GM08714 (cell line): ENCODE measurements around the gene BUD13.

Experiments used
- H3K4me3 ChIP-seq: fragments of 200-500 bp; sonication (Bioruptor generic); 2 replicates; pipeline ENCODE4 v1.5.1; 2014; ENCODE audit warnings: mild to moderate bottlenecking, low read length, inconsistent platforms
- ZNF274 ChIP-seq: IDR thresholded peaks from 2 replicates; pipeline ENCODE4 v1.6.1; 2012; ENCODE audit warnings: mild to moderate bottlenecking, low read depth, low read length

Gene BUD13

DNA sequence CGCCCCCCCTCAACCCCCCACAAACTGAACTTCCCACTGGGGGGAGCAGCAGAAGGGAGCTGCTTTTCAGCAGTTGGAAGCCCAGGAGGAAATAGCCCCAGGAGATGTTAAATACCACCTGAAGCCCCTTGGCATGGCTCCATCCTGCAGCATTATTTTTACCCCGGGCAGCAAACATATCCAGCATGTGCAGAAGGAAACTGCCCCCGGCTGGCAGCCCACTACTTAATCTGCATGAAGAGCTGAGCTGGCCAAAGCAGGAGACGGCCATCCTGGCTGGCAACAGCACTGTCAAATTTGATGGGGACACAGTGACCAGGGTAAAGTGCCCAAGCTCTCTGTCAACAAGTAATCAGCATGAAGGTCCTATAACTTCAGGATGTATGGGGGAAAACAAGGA, 32.0 kb downstream of the BUD13 start:
- TF ChIP-seq ZNF274, result no peak
- no peak overlapping the region for H3K4me3 ChIP-seq

DNA sequence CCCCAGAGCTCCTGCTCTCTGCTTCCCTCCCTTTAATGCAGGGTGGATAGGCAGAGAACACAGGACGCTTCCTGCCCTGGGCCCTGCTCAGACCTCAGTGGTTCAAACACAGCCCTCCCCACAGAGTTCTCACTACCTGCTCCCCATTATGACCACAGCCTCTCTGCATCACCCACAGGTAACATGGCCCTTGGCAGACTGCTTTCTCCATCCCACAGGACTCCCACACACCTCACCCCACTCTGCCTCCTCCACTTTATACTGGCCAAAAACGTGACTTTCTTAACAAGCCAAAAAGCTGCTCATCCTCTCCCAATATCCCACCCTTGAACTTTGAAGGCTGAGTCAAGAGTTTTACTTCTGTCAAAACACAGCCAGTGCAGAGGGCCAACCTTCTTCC, 33.8 kb downstream of the BUD13 start:
- TF ChIP-seq ZNF274, result no peak

DNA sequence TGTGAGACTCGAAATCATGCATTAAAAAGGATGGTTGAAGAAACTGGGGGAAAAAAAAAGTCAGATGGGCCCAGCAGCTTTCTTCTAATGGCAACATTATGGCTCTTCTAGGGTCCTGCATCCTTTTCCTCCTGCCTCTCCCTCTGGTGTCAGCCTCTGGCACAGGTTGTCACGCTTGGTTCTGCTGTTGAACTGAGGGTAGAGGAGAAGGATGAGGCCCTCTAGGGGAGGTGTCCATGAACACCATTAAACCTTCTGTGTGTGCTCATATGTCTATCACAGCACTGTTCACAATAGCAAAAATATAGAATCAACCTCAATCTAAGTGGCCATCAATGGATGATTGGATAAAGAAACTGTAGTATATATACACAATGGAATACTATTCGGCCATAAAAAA, 36.0 kb downstream of the BUD13 start:
- TF ChIP-seq ZNF274, result no peak
- H3K4me3 ChIP-seq, result no peak overlapping the region

More for the DNA sequence above, 33.8 kb downstream of the BUD13 start:
- no peak overlapping the region for H3K4me3 ChIP-seq

DNA sequence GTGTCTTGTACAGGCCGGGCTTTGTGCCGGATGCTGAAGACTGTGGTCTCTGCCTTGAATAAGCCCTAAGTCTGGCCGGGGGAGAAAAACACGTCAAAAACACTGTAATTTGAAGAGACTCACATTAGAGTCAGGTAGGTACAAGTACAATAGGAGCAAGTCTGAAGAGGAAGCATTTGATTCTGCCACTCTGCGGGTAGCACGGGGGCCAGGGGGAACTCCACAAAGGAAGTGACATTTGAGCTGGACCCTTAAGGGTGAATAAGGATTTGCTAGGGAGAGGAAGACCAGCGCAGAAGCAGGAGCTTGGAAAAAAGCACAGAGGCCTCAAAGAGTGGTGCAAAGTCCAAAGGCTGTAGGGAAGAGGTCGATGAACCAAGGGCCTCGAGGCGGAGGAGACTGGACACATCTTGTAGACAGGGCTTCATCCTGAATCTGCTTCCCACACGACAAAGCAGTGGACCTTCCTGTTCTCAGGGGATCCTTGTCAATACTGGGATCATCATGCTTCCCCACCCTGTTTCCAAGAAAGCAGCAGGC, 38.7 kb downstream of the BUD13 start:
- TF ChIP-seq ZNF274, result no peak
- H3K4me3 ChIP-seq, result no peak overlapping the region

DNA sequence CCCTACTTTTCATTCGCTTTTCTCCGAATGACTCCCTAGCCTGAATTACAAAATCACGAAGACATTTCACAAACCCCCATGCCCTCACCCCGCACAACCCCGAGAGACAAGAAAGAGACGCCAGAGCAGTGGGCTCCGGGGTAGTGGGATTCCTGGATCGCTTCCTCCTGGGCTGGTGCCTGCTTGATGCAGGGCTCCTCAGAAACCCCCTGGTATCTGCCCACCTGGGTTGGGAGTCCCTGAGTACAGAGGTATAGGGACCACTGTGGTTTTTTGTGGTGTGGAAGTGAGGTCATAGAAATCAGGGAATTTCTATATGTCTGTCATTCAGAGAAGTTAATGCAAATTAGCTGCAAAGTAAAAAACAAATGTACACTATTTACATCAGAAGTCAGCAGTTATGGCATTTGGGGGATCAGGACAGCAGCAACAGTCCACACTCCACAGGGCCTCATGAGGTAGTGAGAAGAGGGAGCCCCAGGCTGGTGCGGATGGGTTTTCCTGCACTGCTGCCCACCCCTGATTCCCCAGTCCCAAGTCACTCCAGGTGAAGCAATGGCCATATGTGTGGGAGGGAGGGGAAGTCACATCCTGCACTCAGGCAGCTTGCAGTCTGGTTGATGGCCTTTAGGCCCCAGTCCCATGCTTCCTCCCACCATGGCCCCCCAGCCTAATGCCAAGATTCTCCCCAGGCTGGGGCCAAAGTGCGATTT, 39.6 kb downstream of the BUD13 start:
- no peak overlapping the region for H3K4me3 ChIP-seq
- TF ChIP-seq ZNF274, result no peak

DNA sequence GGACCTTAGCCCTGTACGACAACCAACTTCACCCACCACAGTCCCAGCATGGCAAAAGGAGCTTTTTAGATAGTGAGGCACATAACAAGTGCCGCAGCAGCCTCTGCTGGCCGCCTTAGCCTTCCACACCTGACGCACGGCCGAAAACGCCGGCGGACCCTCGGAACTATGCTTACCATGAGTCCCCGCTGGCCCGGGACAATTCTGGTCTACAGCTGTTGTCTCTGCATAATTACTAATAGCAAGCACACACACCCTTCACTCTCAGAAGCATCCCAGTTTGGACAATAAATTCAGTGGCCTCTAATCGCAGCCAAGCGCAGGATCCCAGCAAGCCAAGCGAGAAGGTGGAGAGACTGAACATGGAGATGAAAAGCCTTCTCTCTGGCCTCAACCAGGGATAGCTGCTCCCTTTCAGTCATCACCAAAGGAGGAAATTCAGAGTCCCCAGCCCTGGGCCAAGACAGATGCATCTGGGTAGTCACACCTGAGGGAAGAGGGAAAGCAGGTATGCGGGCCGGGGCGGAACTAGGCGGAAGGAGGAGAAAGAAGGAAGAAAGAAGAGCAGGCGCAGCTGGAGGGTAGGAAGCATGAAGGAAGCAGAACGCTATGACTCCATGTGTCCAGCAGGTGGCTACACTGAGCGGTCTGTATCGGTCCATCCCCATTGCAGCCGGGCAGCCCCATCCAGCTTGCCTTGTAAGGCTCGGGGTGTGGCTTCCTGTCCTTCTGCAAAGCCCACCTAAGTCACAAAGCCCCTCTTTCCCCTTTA, 40.3 kb downstream of the BUD13 start:
- H3K4me3 ChIP-seq, result no peak overlapping the region
- no peak for TF ChIP-seq ZNF274

DNA sequence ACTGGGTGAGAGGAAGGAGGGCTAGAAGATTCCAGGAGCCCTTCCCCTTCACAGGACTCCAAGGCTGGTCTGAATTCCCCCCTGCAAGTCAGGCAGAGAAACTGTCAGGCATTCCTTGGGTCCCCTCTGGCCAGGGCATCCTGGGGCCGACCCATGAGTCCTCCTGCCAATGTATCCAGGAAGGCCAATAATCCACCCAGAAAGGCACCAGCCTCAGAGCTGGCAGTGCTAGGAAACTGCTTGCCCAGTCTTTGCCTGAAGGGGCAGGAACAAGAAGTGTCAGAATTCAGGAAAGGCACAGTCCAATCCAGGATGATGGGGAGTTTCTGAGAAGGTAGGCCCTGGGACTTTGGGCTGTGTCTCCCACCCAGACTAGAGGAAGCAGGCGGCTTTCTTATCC, 41.0 kb downstream of the BUD13 start:
- H3K4me3 ChIP-seq, result no peak overlapping the region
- TF ChIP-seq ZNF274, result no peak

DNA sequence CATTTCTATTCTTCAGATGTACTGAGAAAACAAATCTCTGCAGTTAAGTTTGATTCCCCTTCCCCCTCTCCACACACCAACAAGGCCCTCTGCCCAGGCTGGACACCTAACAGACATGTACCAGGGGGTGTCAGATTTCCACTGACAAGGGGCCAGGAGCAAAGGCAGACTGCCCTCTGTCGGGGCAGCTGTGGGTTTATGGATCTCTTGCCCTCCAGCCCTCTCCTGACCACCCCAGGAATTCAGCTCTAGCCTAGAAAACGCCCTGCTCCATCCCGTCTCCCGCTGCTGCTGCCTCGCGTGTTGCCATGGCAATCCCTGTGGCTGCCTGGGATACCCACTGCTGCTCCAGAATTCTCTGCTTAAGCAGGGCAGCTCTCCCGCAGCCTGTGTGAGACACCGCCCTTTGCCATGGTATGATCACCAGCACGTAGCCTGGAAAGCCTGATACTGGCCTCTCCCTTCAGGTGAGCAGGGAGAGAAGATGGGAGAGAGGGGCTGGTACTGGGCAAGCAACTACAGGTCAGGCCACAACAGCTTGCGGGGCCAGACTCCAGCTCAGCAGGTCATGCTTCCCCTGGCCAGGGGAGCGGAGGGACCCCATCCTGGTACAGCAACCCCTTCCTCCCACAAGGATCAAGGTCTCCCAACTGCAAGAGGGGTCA, 41.6 kb downstream of the BUD13 start:
- H3K4me3 ChIP-seq, result no peak overlapping the region
- no peak for TF ChIP-seq ZNF274

DNA sequence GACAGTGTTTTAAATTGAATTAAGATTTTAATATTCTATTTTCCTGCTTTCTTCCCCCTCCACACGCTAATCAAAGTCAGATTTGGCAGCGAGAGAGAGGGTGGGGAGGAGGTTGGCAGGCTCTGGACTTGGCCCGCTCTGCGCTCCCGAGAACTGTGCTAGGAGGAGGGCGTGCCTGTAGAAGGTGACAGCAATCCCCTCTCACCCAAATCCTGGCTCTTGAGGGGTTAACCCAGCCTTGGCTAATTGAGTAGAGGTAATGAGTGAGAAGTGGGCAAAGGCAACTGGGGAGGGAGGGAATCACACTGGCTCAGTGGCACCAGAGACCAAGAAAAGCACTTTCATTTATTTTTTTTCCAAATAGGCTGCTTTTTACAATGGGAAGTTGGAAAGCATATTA, 42.2 kb downstream of the BUD13 start:
- H3K4me3 ChIP-seq, result no peak overlapping the region
- TF ChIP-seq ZNF274, result no peak

DNA sequence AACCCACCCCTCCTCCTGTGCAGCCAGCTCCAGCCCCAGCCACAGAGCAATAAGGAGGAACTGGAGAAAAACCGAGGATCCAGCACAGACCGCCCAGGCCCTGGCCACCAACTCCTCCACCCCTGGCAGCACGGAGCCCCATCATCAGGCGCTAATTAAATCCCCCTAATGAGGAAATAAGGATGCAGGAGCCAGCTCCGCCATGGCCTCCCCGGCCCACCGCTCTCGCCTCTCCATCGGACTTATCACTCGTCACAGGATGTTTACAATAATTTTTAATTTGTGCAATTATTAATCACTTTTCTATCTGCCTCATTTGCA, 42.6 kb downstream of the BUD13 start:
- H3K4me3 ChIP-seq, result no peak overlapping the region
- TF ChIP-seq ZNF274, result no peak

DNA sequence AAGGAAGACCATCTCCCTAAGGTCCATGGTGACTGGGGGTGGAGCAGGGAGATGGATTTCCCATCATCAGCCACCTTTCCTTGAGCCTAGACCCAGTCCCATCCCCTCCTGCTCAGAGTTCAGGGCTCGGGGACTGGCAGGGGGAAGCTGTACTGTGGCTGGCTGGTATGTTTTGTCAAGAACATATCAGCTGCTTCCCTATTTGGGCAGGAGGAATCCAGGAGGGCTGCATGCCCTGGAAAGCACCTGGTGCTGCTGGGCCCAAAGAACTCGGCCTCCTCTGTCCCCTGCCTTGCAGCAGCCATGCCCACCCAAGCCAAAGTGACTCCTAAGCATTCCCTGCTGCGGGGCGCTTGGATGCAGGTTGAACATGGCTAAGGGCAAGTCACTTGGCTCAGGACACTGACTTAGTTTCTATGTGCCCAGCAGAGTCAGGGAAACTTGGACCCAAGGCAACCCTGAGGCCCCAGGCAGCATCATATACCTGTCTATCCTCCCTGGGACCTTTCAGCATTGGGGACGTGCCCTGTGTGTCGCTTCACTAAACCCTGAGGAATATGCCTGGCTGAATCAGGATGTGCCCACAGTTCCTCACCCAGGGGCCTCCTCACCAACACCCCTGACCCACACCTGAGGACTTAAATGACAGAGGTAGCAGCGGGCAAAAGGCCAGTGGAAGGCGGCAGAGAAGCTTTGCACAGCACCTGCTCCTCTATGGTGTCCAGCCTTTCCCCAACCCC, 43.1 kb downstream of the BUD13 start:
- no peak for TF ChIP-seq ZNF274
- no peak overlapping the region for H3K4me3 ChIP-seq

DNA sequence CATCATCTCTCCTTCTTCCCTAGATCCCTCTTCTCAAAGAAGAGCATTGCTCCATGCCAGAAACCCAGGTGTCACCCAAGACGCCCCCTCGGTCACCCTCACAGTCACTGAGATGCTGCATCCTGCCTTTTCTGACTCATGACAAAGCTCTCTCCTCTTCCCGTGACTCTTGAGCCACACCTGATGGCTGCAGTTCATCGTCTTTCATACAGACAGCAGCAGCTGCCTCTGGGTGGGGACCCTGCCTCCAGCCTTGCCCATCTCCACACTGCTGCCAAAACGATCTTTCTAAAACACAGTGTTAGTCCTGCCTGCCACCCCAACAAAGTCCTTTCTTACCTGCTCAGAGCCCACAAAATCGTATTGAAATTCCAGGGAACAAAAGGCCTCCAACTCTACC, 44.8 kb downstream of the BUD13 start:
- TF ChIP-seq ZNF274, result no peak
- H3K4me3 ChIP-seq, result no peak overlapping the region

DNA sequence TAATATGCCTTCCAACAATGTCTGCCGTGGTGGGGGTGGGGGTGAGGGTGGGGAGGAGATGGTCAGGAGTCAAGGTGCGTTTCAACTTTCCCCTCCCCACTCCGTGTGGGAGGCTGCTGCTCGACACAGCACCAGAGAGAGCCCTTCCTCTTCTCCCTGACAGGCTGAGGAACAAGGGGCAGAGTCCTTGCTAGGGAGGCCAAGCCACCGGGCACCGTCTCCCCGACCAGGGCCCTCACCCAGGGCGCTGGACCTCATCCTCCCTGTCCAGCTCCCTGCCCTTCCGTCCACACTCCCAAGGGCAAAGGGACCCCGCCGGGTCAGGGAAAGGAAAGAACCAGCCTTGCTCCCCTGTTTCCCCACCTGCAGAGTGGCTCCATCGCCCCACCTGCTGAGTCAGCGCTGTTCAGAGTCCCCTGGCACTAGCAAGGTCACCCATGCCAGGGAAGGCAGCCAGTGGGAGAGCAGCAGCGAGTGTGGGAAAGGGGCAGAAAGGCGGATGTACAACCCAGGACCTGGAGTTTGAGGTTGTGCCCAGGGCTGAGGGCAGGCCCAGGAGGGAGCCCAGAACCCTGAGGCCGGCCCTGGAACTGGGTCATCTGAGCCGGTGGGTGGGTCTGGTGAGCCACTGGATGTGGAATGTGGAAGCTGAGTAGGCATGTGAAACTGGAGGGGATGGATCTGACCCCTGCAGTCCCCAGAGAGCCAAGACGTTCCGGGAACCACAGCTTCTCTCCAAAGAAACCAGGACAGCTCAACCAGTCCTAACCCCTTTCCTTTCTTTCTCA, 47.2 kb downstream of the BUD13 start:
- TF ChIP-seq ZNF274, result no peak
- H3K4me3 ChIP-seq, result no peak overlapping the region
